ENCODE data around the gene MPRIP.

- TF ChIP-seq, protein P1, sequence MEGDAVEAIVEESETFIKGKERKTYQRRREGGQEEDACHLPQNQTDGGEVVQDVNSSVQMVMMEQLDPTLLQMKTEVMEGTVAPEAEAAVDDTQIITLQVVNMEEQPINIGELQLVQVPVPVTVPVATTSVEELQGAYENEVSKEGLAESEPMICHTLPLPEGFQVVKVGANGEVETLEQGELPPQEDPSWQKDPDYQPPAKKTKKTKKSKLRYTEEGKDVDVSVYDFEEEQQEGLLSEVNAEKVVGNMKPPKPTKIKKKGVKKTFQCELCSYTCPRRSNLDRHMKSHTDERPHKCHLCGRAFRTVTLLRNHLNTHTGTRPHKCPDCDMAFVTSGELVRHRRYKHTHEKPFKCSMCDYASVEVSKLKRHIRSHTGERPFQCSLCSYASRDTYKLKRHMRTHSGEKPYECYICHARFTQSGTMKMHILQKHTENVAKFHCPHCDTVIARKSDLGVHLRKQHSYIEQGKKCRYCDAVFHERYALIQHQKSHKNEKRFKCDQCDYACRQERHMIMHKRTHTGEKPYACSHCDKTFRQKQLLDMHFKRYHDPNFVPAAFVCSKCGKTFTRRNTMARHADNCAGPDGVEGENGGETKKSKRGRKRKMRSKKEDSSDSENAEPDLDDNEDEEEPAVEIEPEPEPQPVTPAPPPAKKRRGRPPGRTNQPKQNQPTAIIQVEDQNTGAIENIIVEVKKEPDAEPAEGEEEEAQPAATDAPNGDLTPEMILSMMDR (IDR thresholded peaks at IDR 0.05), result no peak
- TF ChIP-seq PBX3 (IDR thresholded peaks at IDR 0.05) (no peak), RAD21 (IDR thresholded peaks at IDR 0.05; ENCODE audit: low read length) (no peak), RCOR1 (IDR thresholded peaks at IDR 0.05; ENCODE audit: low read length) (no peak), FOXM1 (IDR thresholded peaks at IDR 0.05; ENCODE audit: low read depth) (no peak), JUND (IDR thresholded peaks at IDR 0.05) (no peak), SMC3 (IDR thresholded peaks at IDR 0.05; ENCODE audit: low read depth, low read length) (no peak)
Observed at GRCh38 chr17:17105976-17106375, 63.7 kb downstream of the MPRIP start.
